A549 (cell line): ENCODE data around the gene PRDM10. TPM values are rescaled to one million over a fixed set of nuclear protein-coding genes. Genes with fewer than 3 reads are reported as not detected.
"Not testable (repeated sequence)": the region's sequence is repeated elsewhere in the genome, so short reads cannot be mapped to it uniquely, and the experiment has no call there.

ENCODE experiments used
- ATAC-seq, 2 experiments: fragments of 200-7000 bp in 1 of 2; fragments of >200 bp in 1 of 2; cut with Nextera tagmentation in 1 of 2; cut with Tn5 transposase in 1 of 2; 3 replicates each; pipeline versions ENCODE4 v1.8.0 to v1.9.1; 2018 to 2020; ENCODE audit warnings: mild to moderate bottlenecking in 1 of 2, moderate library complexity in 1 of 2
- CTCF ChIA-PET: fragments of 300-600 bp; sonication (Branson Sonifier 250); formaldehyde crosslinking; extraction: SDS; loops from one replicate; lab custom pipeline; 2021; ENCODE audit warnings: antibody characterized with exemption, inconsistent platforms; lab: Yijun Ruan, JAX
- POLR2A ChIA-PET: fragments of 350-600 bp; formaldehyde crosslinking; extraction: SDS; loops from one replicate; lab custom pipeline; 2021; ENCODE audit warnings: antibody characterized with exemption, inconsistent platforms; lab: Yijun Ruan, JAX
- DNase-seq, 2 experiments: peaks; one replicate each; pipeline versions ENCODE4 v3.0.0 to v3.0.0-alpha.2; 2011 to 2016; ENCODE audit warnings: low read depth in 1 of 2, low spot score in 1 of 2
- FAIRE-seq: peaks from 2 replicates; lab custom pipeline; 2011; peaks lifted over from hg19 to GRCh38; lab: Jason Lieb, UNC
- H3K27ac ChIP-seq, 2 experiments: fragments of >200 bp; sonication (Bioruptor Twin); formaldehyde crosslinking; 3 replicates each; pipeline ENCODE4 v1.5.1; 2016 to 2017
- H3K4me1 ChIP-seq: fragments of >200 bp; sonication (Bioruptor Twin); formaldehyde crosslinking; 3 replicates; pipeline ENCODE4 v1.6.1; 2016
- H3K4me2 ChIP-seq: fragments of >200 bp; sonication (Bioruptor Twin); formaldehyde crosslinking; 3 replicates; pipeline ENCODE4 v1.6.1; 2016
- H3K4me3 ChIP-seq: fragments of >200 bp; sonication (Bioruptor Twin); formaldehyde crosslinking; 3 replicates; pipeline ENCODE4 v1.5.1; 2016
- H3K9me3 ChIP-seq: fragments of >200 bp; sonication (Bioruptor Twin); formaldehyde crosslinking; 3 replicates; pipeline ENCODE4 v1.6.1; 2016
- CEBPB ChIP-seq, 2 experiments: fragments of >200 bp in 1 of 2; sonication (Bioruptor Twin) in 1 of 2; formaldehyde crosslinking in 1 of 2; IDR thresholded peaks; 2 replicates each; pipeline ENCODE4 v1.6.1; 2012 to 2016
- CHD2 ChIP-seq: fragments of 150-350 bp; IDR thresholded peaks from 2 replicates; pipeline ENCODE4 v1.6.1; 2014; ENCODE audit warnings: low read length; ENCODE audit not compliant: partially characterized antibody
- EHF ChIP-seq: fragments of 250-450 bp; sonication (Bioruptor Pico); IDR thresholded peaks from 2 replicates; pipeline ENCODE4 v1.5.0; 2020; ENCODE audit warnings: mild to moderate bottlenecking
- HOXB5 ChIP-seq: fragments of 250-450 bp; sonication (Bioruptor Pico); IDR thresholded peaks from 2 replicates; pipeline ENCODE4 v1.5.0; 2020; ENCODE audit warnings: mild to moderate bottlenecking, moderate library complexity
- JUNB ChIP-seq: fragments of >200 bp; sonication (Bioruptor Twin); formaldehyde crosslinking; IDR thresholded peaks from 2 replicates; pipeline ENCODE4 v1.6.1; 2016
- MAFK ChIP-seq: fragments of 450-650 bp; IDR thresholded peaks from 2 replicates; pipeline ENCODE4 v1.6.1; 2014; ENCODE audit not compliant: partially characterized antibody
- NFE2L2 ChIP-seq: fragments of 150-350 bp; conservative IDR thresholded peaks from 2 replicates; pipeline ENCODE4 v1.6.1; 2014; ENCODE audit warnings: low read length
- PHF8 ChIP-seq: fragments of 200-600 bp; sonication (generic); IDR thresholded peaks from 2 replicates; pipeline ENCODE4 v1.6.1; 2016; ENCODE audit warnings: low read depth, mild to moderate bottlenecking, antibody characterized with exemption, moderate library complexity, borderline replicate concordance
- POLR2A ChIP-seq: IDR thresholded peaks from 2 replicates; pipeline ENCODE4 v1.6.1; 2012; ENCODE audit warnings: mild to moderate bottlenecking, low read length
- POLR2AphosphoS2 ChIP-seq: conservative IDR thresholded peaks from 2 replicates; pipeline ENCODE4 v1.6.1; 2012; ENCODE audit warnings: low read length, improper control_type of control experiment, inconsistent platforms
- WGBS: methylation state at CpG from one replicate; pipeline ENCODE4 v1.1.6; 2017; ENCODE audit errors: missing lambda C conversion rate; 5-methylcytosine and 5-hydroxymethylcytosine counted together
- polyA plus RNA-seq, 4 experiments: library from polyadenylated mRNA; depleted of rRNA in 3 of 4; stranded (reverse); fragments of >200 nt; fragmentation: RNase III in 1 of 4; extraction: RNeasy Plus Mini Kit Qiagen cat#74134 plus additional on column Dnase treatment in 1 of 4; gene quantifications; 2 replicates in 3 of 4; 3 replicates in 1 of 4; pipeline ENCODE4 v1.2.3, GENCODE V29; 2011 to 2017
- TF ChIP-seq, protein P1 (sequence below): fragments of 450-650 bp; IDR thresholded peaks from 2 replicates; pipeline ENCODE4 v1.6.1; 2014; ENCODE audit warnings: antibody characterized with exemption
- TF ChIP-seq, protein P2 (sequence below): fragments of 150-350 bp; IDR thresholded peaks from 2 replicates; pipeline ENCODE4 v1.6.1; 2014; ENCODE audit warnings: low read depth, mild to moderate bottlenecking, low read length
- TF ChIP-seq, protein P3 (sequence below): fragments of 200-600 bp; sonication (generic); IDR thresholded peaks from 2 replicates; pipeline ENCODE4 v1.6.1; 2016; ENCODE audit warnings: antibody characterized with exemption, mild to moderate bottlenecking, moderate library complexity
- TF ChIP-seq, protein P4 (sequence below): IDR thresholded peaks from 2 replicates; pipeline ENCODE4 v1.6.1; 2012
- TF ChIP-seq, protein P5 (sequence below): fragments of >200 bp; sonication (Bioruptor Twin); formaldehyde crosslinking; IDR thresholded peaks from 3 replicates; pipeline ENCODE4 v1.6.1; 2016

The PRDM10 gene
- polyA plus RNA-seq, 2 of the 4 experiments (the other 2 are of a cell fraction), result 3.1 to 4.0 TPM

DNA sequence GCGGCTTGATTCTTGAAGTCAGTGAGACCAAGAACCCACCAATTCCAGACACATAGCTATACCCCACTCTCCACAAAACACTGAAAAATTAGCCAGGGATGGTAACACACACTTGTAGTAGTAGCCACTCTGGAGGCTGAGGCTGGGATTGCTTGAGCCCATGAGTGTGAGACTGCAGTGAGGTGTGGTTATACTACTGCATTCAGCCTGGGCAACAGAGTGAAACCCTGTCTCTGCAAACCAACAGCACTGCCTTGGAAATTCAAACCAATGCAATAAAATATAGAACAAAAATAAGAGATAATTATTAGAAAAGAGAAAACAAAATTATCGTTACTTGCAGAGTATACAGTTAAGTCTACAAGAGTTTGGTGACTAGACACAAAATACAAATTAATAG lies 20.2 kb upstream of the PRDM10 start (continued):
- TF ChIP-seq, protein P1, sequence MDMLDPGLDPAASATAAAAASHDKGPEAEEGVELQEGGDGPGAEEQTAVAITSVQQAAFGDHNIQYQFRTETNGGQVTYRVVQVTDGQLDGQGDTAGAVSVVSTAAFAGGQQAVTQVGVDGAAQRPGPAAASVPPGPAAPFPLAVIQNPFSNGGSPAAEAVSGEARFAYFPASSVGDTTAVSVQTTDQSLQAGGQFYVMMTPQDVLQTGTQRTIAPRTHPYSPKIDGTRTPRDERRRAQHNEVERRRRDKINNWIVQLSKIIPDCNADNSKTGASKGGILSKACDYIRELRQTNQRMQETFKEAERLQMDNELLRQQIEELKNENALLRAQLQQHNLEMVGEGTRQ, result no peak
- no peak for TF ChIP-seq CEBPB (IDR thresholded peaks at IDR 0.05)

DNA sequence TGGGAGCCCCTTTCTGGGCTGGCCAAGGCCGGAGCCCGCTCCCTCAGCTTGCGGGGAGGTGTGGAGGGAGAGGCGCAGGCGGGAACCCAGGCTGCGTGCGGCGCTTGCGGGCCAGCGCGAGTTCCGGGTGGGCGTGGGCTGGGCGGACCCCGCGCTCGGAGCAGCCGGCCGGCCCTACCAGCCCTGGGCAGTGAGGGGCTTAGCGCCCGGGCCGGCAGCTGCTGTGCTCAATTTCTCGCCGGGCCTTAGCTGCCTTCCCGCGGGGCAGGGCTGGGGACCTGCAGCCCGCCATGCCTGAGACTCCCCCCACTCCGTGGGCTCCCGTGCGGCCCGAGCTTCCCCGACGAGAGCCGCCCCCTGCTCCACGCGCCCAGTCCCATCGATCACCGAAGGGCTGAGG lies 19.0 kb upstream of the PRDM10 start:
- CTCF ChIA-PET, H3K27ac ChIP-seq, FAIRE-seq, H3K9me3 ChIP-seq, H3K4me1 ChIP-seq, H3K4me3 ChIP-seq, H3K4me2 ChIP-seq, ATAC-seq, POLR2A ChIA-PET, DNase-seq: not testable (repeated sequence)
- WGBS, result 79% methylated on average over 8 of the region's 38 CpGs

DNA sequence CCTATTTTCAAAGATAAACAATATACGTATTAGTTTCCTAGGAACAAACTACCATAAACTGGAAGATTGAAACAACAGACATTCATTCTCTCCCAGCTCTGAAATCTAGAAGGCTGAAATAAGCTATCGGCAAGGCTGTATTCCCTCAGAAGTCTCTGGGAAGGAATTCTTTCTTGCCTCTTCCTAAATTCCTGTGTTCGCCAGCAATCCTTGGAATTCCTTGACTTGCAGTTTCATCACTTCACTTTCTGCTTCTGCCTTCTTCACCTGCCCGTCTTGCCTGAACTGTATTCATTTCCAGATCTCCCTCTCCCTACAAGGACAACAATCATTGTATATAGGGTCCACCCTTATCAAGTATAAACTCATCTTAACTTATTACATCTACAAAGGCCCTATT lies 17.7 kb upstream of the PRDM10 start:
- H3K4me3 ChIP-seq, result no peak overlapping the region
- H3K27ac ChIP-seq, result no peak overlapping the region
- ATAC-seq, result no peak
- no peak for DNase-seq
- TF ChIP-seq HOXB5 (CRISPR knock-in tag) (no peak), POLR2A (no peak)
- FAIRE-seq, result no peak
- 72% methylated on average over 4 of the region's 4 CpGs for WGBS
- no peak overlapping the region for H3K4me2 ChIP-seq
- POLR2A ChIA-PET, result no interaction called here
- peaks cover 4% of the 10 kb centered on the region; the same call in 2 of the 3 replicates for H3K4me1 ChIP-seq
- H3K9me3 ChIP-seq, result no peaks in the 10 kb centered on the region
- CTCF ChIA-PET, result no interaction called here

DNA sequence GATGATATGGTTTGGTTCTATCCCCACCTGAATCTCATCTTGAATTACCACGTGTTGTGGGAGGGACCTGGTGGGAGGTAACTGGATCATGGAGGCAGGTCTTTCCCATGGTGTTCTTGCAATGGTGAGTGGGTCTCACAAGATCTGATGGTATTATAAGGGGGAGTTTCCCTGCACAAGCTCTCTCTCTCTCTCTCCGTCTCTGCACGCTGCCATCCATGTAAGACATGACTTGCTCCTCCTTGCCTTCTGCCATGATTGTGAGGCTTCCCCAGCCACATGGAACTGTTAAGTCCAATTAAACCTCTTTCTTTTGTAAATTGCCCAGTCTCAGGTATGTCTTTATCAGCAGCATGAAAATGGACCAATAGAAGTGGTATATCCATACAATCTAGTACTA lies 13.2 kb upstream of the PRDM10 start:
- POLR2A ChIA-PET, H3K4me3 ChIP-seq, H3K9me3 ChIP-seq, ATAC-seq, FAIRE-seq, H3K4me1 ChIP-seq, CTCF ChIA-PET, H3K4me2 ChIP-seq, H3K27ac ChIP-seq, DNase-seq: not testable (repeated sequence)
- 74% methylated on average over 3 of the region's 3 CpGs for WGBS

DNA sequence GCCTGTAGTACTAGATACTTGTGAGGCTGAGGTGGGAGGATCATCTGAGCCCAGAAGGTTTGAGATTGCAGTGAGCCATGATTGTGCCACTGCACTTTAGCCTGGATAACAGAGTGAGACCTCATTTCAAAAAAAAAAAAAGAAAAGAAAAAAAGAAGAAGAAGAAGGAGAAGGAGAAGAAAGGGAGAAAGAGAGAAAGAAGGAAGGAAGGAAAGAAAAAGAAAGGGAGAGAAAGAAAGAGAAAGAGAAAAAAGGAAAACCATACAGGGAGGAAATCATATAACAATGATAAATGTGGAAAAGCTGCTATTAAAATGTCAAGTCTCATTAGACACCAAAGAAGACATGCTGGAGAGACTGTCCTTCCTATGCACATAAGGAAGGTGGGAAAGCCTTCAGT lies 5.7 kb upstream of the PRDM10 start:
- Histone ChIP-seq H3K4me2 (no peak overlapping the region), H3K4me1 (peaks cover 6% of the 10 kb centered on the region; the same call in 2 of the 3 replicates), H3K4me3 (no peak overlapping the region), H3K27ac (no peak overlapping the region), H3K9me3 (no peaks in the 10 kb centered on the region)
- DNase-seq (no peak), FAIRE-seq (no peak), ATAC-seq (no peak)
- POLR2A ChIA-PET, result no interaction called here
- CTCF ChIA-PET, result no interaction called here
- TF ChIP-seq, protein P2, sequence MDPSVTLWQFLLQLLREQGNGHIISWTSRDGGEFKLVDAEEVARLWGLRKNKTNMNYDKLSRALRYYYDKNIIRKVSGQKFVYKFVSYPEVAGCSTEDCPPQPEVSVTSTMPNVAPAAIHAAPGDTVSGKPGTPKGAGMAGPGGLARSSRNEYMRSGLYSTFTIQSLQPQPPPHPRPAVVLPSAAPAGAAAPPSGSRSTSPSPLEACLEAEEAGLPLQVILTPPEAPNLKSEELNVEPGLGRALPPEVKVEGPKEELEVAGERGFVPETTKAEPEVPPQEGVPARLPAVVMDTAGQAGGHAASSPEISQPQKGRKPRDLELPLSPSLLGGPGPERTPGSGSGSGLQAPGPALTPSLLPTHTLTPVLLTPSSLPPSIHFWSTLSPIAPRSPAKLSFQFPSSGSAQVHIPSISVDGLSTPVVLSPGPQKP, result no peak
- no peak for TF ChIP-seq JUNB
- TF ChIP-seq NFE2L2, result no peak
- TF ChIP-seq, protein P3, sequence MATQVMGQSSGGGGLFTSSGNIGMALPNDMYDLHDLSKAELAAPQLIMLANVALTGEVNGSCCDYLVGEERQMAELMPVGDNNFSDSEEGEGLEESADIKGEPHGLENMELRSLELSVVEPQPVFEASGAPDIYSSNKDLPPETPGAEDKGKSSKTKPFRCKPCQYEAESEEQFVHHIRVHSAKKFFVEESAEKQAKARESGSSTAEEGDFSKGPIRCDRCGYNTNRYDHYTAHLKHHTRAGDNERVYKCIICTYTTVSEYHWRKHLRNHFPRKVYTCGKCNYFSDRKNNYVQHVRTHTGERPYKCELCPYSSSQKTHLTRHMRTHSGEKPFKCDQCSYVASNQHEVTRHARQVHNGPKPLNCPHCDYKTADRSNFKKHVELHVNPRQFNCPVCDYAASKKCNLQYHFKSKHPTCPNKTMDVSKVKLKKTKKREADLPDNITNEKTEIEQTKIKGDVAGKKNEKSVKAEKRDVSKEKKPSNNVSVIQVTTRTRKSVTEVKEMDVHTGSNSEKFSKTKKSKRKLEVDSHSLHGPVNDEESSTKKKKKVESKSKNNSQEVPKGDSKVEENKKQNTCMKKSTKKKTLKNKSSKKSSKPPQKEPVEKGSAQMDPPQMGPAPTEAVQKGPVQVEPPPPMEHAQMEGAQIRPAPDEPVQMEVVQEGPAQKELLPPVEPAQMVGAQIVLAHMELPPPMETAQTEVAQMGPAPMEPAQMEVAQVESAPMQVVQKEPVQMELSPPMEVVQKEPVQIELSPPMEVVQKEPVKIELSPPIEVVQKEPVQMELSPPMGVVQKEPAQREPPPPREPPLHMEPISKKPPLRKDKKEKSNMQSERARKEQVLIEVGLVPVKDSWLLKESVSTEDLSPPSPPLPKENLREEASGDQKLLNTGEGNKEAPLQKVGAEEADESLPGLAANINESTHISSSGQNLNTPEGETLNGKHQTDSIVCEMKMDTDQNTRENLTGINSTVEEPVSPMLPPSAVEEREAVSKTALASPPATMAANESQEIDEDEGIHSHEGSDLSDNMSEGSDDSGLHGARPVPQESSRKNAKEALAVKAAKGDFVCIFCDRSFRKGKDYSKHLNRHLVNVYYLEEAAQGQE, result no peak
- TF ChIP-seq, protein P4, sequence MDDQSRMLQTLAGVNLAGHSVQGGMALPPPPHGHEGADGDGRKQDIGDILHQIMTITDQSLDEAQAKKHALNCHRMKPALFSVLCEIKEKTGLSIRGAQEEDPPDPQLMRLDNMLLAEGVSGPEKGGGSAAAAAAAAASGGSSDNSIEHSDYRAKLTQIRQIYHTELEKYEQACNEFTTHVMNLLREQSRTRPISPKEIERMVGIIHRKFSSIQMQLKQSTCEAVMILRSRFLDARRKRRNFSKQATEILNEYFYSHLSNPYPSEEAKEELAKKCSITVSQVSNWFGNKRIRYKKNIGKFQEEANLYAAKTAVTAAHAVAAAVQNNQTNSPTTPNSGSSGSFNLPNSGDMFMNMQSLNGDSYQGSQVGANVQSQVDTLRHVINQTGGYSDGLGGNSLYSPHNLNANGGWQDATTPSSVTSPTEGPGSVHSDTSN, result no peak
- no peak for TF ChIP-seq CEBPB (IDR thresholded peaks at IDR 0.05)
- no peak for TF ChIP-seq MAFK
- TF ChIP-seq EHF, result no peak
- no peak for TF ChIP-seq CHD2
- TF ChIP-seq, protein P5, sequence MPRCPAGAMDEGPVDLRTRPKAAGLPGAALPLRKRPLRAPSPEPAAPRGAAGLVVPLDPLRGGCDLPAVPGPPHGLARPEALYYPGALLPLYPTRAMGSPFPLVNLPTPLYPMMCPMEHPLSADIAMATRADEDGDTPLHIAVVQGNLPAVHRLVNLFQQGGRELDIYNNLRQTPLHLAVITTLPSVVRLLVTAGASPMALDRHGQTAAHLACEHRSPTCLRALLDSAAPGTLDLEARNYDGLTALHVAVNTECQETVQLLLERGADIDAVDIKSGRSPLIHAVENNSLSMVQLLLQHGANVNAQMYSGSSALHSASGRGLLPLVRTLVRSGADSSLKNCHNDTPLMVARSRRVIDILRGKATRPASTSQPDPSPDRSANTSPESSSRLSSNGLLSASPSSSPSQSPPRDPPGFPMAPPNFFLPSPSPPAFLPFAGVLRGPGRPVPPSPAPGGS, result no peak
- no peak for TF ChIP-seq PHF8
- no peak for TF ChIP-seq POLR2AphosphoS2
